Measurements from ENCODE around the gene NCK2. TPM values are rescaled to one million over a fixed set of nuclear protein-coding genes. Genes with fewer than 3 reads are reported as not detected.

The NCK2 gene
- total RNA-seq, 2 donors from 2014 or later: 36.6 to 42.8 TPM

DNA sequence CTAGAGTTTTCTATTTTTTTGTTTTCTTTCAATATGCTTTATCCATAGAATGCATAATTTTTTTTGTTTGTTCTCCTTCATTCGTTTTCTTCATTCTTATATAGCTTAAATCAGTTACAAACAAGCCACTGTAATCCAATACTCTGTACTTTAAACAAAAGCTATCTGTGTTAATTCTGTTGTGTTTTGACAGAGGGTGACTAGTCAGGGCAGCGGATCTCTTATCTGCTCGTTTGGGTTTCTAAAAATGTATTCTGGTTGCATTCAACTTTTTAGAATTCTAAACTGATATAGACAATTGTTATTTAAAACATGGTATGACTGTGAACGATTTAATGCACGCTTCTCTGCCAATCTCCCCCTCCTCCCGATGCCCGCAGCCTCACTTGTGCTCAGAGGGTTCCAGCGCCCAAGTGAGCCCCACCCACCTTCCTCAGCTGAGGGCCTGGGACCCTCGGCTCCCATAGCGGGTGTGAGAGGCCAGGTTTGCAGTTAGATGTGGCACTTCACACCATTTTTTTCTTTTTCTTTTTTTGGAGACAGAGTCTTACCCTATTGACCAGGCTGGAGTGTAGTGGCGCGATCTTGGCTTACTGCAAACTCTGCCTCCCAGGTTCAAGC, 44.1 kb downstream of the NCK2 start:
- DNase-seq (no peak), ATAC-seq (no peak)
- Histone ChIP-seq H3K27ac (no peak overlapping the region), H3K36me3 (replicated peaks in 1 of 2; ENCODE audit: insufficient read depth in 1 of 2, low read depth in 2 of 2) (no peaks in the 10 kb centered on the region), H3K4me1 (peaks cover 46% of the 10 kb centered on the region), H3K9me3 (no peaks in the 10 kb centered on the region), H3K4me3 (no peak overlapping the region), H3K27me3 (no peaks in the 10 kb centered on the region)
- WGBS, 2 donors: 73 to 78% methylated on average over 12 of the region's 12 CpGs
- intact Hi-C loops (cut with DNase I): no loop called here
- TF ChIP-seq, protein P1, sequence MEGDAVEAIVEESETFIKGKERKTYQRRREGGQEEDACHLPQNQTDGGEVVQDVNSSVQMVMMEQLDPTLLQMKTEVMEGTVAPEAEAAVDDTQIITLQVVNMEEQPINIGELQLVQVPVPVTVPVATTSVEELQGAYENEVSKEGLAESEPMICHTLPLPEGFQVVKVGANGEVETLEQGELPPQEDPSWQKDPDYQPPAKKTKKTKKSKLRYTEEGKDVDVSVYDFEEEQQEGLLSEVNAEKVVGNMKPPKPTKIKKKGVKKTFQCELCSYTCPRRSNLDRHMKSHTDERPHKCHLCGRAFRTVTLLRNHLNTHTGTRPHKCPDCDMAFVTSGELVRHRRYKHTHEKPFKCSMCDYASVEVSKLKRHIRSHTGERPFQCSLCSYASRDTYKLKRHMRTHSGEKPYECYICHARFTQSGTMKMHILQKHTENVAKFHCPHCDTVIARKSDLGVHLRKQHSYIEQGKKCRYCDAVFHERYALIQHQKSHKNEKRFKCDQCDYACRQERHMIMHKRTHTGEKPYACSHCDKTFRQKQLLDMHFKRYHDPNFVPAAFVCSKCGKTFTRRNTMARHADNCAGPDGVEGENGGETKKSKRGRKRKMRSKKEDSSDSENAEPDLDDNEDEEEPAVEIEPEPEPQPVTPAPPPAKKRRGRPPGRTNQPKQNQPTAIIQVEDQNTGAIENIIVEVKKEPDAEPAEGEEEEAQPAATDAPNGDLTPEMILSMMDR (IDR thresholded peaks at IDR 0.05): no peak
- no peak for TF ChIP-seq POLR2A (IDR thresholded peaks at IDR 0.05)

DNA sequence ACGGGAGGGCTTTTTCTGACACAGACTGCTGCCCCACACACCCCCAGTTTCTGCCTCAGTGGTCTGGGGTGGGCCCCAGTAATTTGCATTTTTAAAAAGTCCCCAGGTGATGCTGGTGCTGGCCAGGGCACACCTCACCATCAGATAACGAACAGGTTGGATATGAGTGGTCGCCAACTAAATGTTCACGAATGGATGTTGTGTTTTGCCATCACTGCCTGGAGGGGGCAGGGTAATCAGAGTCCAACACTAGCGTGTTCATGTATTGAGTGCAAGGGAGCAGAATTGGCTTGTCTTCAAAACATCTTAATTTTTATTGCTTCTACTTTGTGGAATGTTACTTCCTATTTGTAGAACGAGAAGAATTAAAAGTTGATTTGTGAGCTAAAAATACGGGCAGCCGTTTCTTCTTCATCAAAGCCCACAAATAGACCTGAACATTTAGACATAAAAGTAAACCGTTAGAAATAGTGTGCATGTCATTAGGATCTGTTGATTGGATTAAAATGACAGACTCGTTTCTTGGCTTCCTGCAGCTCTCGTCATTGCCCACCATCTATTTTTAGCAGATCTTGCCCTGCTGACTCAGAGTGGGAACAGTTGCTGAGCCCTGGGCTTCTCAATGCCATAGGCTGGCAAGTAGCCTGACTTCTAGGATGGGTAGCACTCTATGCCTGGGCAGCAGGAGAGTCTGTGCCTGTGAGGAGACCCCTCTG, 45.2 kb downstream of the NCK2 start:
- peak overlapping the region in 1 of 4 donors; percentile 29 for H3K27ac ChIP-seq
- DNase-seq (peak in 1 of 4 donors; percentile 51), ATAC-seq (no peak)
- TF ChIP-seq, protein P1 (IDR thresholded peaks at IDR 0.05): no peak
- TF ChIP-seq POLR2A (IDR thresholded peaks at IDR 0.05): no peak
- no peaks in the 10 kb centered on the region for H3K9me3 ChIP-seq
- H3K4me1 ChIP-seq: peaks cover 48% of the 10 kb centered on the region
- H3K36me3 ChIP-seq (replicated peaks in 1 of 2; ENCODE audit: insufficient read depth in 1 of 2, low read depth in 2 of 2): no peaks in the 10 kb centered on the region
- H3K4me3 ChIP-seq: no peak overlapping the region
- 54% methylated on average over 11 of the region's 11 CpGs for WGBS, 2 donors
- intact Hi-C loops (cut with DNase I): no loop called here
- H3K27me3 ChIP-seq: no peaks in the 10 kb centered on the region

DNA sequence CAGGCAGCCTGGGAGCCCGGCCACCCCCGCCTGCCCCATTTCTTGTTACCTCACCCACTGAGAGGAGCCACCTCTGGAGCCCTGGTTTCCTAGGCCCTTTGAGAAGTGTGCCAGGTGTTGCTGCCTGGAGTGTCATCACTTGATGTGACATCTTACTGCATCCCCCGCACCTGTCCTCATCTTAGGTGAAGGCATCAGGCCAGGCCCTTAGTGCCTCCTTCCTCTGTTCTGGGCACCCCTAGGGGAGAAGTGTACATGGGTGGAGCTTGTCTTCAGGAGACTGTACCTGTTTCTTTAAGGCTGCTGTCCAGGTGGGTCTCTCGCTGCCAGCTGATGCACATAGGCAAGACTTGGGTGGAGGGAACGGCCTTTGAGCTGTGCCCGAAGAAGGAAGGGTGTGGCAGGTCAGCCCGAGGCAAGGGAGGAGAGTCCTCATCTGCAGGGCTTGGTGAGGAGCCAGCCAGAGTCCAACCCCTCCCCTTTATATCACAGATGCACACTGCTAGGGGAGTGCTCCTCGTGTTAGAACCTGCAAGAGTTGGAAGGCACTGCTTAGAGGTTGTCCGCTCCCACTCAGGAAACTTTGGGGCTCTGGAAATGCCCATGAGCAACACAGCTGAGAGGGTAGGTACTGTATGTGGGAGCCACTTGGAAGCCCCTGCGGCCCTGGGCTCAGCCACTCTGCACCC, 45.9 kb downstream of the NCK2 start:
- intact Hi-C loops (cut with DNase I): no loop called here
- DNase-seq: no peak
- no peaks in the 10 kb centered on the region for H3K36me3 ChIP-seq (replicated peaks in 1 of 2; ENCODE audit: insufficient read depth in 1 of 2, low read depth in 2 of 2)
- H3K4me1 ChIP-seq: peaks cover 48% of the 10 kb centered on the region
- H3K27me3 ChIP-seq: no peaks in the 10 kb centered on the region
- TF ChIP-seq POLR2A (IDR thresholded peaks at IDR 0.05): no peak
- TF ChIP-seq, protein P1 (IDR thresholded peaks at IDR 0.05): no peak
- no peaks in the 10 kb centered on the region for H3K9me3 ChIP-seq
- no peak overlapping the region for H3K4me3 ChIP-seq
- 62 to 71% methylated on average over 9 to 10 of the region's 10 CpGs for WGBS, 2 donors
- H3K27ac ChIP-seq: peak overlapping the region in 1 of 4 donors; percentile 29
- ATAC-seq: no peak

DNA sequence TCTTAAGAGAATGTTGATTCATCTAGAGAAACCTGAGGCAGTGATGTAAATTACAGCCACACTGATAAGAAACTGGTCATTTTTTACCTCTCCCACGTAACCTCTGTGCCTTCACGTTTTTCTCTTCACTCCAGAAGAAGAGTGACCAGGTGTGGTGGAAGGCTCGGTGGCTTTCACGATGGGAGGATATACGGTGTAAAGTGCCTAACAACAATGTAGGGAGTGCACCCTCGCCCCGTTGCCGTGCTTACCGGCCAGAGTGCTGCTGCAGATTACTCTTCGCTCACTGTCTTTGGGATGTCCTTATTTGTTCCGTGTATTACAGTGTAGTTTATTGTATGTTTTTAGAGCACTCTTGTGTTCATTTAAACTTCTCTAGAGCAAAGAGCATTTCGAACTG, 46.5 kb downstream of the NCK2 start:
- ATAC-seq (no peak), DNase-seq (no peak)
- TF ChIP-seq POLR2A (IDR thresholded peaks at IDR 0.05): no peak
- TF ChIP-seq, protein P1 (IDR thresholded peaks at IDR 0.05): no peak
- H3K4me1 ChIP-seq: peaks cover 48% of the 10 kb centered on the region
- no peaks in the 10 kb centered on the region for H3K36me3 ChIP-seq (replicated peaks in 1 of 2; ENCODE audit: insufficient read depth in 1 of 2, low read depth in 2 of 2)
- H3K27me3 ChIP-seq: no peaks in the 10 kb centered on the region
- H3K9me3 ChIP-seq: no peaks in the 10 kb centered on the region
- H3K27ac ChIP-seq: no peak overlapping the region
- intact Hi-C loops (cut with DNase I): no loop called here
- WGBS, 2 donors: 69 to 84% methylated on average over 12 of the region's 12 CpGs
- H3K4me3 ChIP-seq: no peak overlapping the region

All from body of pancreas (tissue), 4 donors.